Parathyroid adenoma (tissue), 2 donors: ENCODE measurements around the gene CEBPZ.

Experiments
- H2AFZ ChIP-seq: fragments of 300-600 bp; sonication (generic); one replicate; pipeline ENCODE4 v1.7.0; 2017; ENCODE audit warnings: antibody characterized with exemption, mild to moderate bottlenecking
- H3K27ac ChIP-seq: fragments of 300-600 bp; sonication (generic); one replicate; pipeline ENCODE4 v1.7.0; 2017
- H3K27me3 ChIP-seq: fragments of 300-600 bp; sonication (generic); one replicate; pipeline ENCODE4 v1.7.0; 2017; ENCODE audit warnings: low read length; ENCODE audit not compliant: control insufficient read depth, insufficient read depth
- H3K36me3 ChIP-seq: fragments of 300-600 bp; sonication (generic); one replicate; pipeline ENCODE4 v1.7.0; 2017; ENCODE audit warnings: low read length; ENCODE audit not compliant: control insufficient read depth, insufficient read depth
- H3K4me1 ChIP-seq: fragments of 300-600 bp; sonication (generic); one replicate; pipeline ENCODE4 v1.7.0; 2017; ENCODE audit warnings: control low read depth
- H3K4me2 ChIP-seq: fragments of 300-600 bp; sonication (generic); one replicate; pipeline ENCODE4 v1.7.0; 2017; ENCODE audit warnings: low read length
- H3K4me3 ChIP-seq: fragments of 300-600 bp; sonication (generic); one replicate; pipeline ENCODE4 v1.7.0; 2017; ENCODE audit warnings: low read depth, low read length
- H3K79me2 ChIP-seq: fragments of 300-600 bp; sonication (generic); one replicate; pipeline ENCODE4 v1.7.0; 2017; ENCODE audit warnings: control low read depth
- H3K9ac ChIP-seq: fragments of 300-600 bp; sonication (generic); one replicate; pipeline ENCODE4 v1.7.0; 2017; ENCODE audit warnings: mild to moderate bottlenecking
- H3K9me3 ChIP-seq: fragments of 300-600 bp; sonication (generic); one replicate; pipeline ENCODE4 v1.7.0; 2017; ENCODE audit warnings: low read length; ENCODE audit not compliant: control insufficient read depth
- CTCF ChIP-seq: fragments of 300-600 bp; sonication (generic); IDR thresholded peaks from one replicate; pipeline ENCODE4 v1.7.0; 2017; ENCODE audit warnings: antibody characterized with exemption, mild to moderate bottlenecking
- donor health status: primary hyperparathyroidism.

CEBPZ gene

GRCh38 chr2:37231241-37232130, at the start of gene CEBPZ, which contains the start of gene NDUFAF7:
TSS of gene CEBPZ (minus strand) at chr2:37231596. CDS start at chr2:37231567, 29 bp downstream.
TSS of gene NDUFAF7 (plus strand) at chr2:37231658. CDS start at chr2:37231706, 48 bp downstream.
- Histone ChIP-seq H3K4me1 (peaks cover 15% of the 10 kb centered on the region), H3K27ac (peak within 1 kb of the TSS; percentile 90), H3K9me3 (no peaks in the 10 kb centered on the region), H3K27me3 (no peaks in the 10 kb centered on the region), H3K9ac (peak within 1 kb of the TSS; percentile 86), H3K4me2 (peak within 1 kb of the TSS; percentile 91), H3K79me2 (peaks cover 43% of the 10 kb centered on the region), H3K4me3 (peak within 1 kb of the TSS; percentile 96), H3K36me3 (no peaks in the 10 kb centered on the region), H2AFZ (peak within 1 kb of the TSS; percentile 99)
- TF ChIP-seq CTCF, result peak; percentile 4

GRCh38 chr2:37276291-37276690, 44.9 kb upstream of the CEBPZ start:
- H3K36me3 ChIP-seq, result no peaks in the 10 kb centered on the region
- no peaks in the 10 kb centered on the region for H3K4me1 ChIP-seq
- no peaks in the 10 kb centered on the region for H3K79me2 ChIP-seq
- H3K9me3 ChIP-seq, result no peaks in the 10 kb centered on the region
- TF ChIP-seq CTCF, result no peak
- no peak overlapping the region for H3K4me2 ChIP-seq
- H3K9ac ChIP-seq, result no peak overlapping the region
- no peak overlapping the region for H2AFZ ChIP-seq
- no peak overlapping the region for H3K4me3 ChIP-seq
- H3K27me3 ChIP-seq, result no peaks in the 10 kb centered on the region
- no peak overlapping the region for H3K27ac ChIP-seq

- H2AFZ ChIP-seq, result no peak overlapping the region
- no peaks in the 10 kb centered on the region for H3K4me1 ChIP-seq
- TF ChIP-seq CTCF, result no peak
- H3K36me3 ChIP-seq, result no peaks in the 10 kb centered on the region
- H3K79me2 ChIP-seq, result no peaks in the 10 kb centered on the region
- no peaks in the 10 kb centered on the region for H3K9me3 ChIP-seq
- no peak overlapping the region for H3K4me2 ChIP-seq
- H3K27me3 ChIP-seq, result no peaks in the 10 kb centered on the region
- no peak overlapping the region for H3K9ac ChIP-seq
- H3K27ac ChIP-seq, result no peak overlapping the region
- H3K4me3 ChIP-seq, result no peak overlapping the region
These were observed 43.1 kb upstream of the CEBPZ start for GRCh38 chr2:37274359-37274965.

- H3K9me3 ChIP-seq, result no peaks in the 10 kb centered on the region
- H3K79me2 ChIP-seq, result no peaks in the 10 kb centered on the region
These were observed 40.1 kb upstream of the CEBPZ start for GRCh38 chr2:37271376-37272067.

More at GRCh38 chr2:37271376-37272067, 40.1 kb upstream of the CEBPZ start:
- H3K27me3 ChIP-seq, result no peaks in the 10 kb centered on the region
- H3K4me3 ChIP-seq, result no peak overlapping the region
- H2AFZ ChIP-seq, result no peak overlapping the region
- no peak for TF ChIP-seq CTCF
- no peak overlapping the region for H3K4me2 ChIP-seq
- H3K27ac ChIP-seq, result no peak overlapping the region
- no peaks in the 10 kb centered on the region for H3K36me3 ChIP-seq
- no peaks in the 10 kb centered on the region for H3K4me1 ChIP-seq
- no peak overlapping the region for H3K9ac ChIP-seq
